Measurements from ENCODE around the gene SLC22A3.

DNA sequence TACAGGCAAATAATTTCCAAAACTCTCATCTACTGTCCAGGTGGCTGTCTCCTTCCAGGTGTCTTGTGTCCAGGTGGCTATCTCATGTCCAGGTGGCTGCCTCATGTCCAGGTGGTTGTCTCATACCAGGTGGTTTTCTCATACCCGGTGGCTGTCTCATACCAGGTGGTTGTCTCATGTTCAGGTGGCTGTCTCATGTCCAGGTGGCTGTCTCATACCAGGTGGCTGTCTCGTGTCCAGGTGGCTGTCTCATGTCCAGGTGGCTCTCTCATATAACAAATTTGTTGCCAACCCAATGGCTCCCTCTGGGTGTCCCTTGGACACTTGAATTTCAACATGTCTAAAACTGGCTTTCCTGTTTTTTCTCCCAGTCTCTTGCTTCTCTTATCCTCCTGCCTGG, 14.3 kb upstream of the SLC22A3 start:
- TF ChIP-seq HDGF (IDR thresholded peaks at IDR 0.05; ENCODE audit: borderline replicate concordance) (no peak), L3MBTL2 (conservative IDR thresholded peaks at IDR 0.05) (no peak), BHLHE40 (IDR thresholded peaks at IDR 0.05; ENCODE audit: borderline replicate concordance) (no peak), TARDBP (IDR thresholded peaks at IDR 0.05) (no peak), SP1 (IDR thresholded peaks at IDR 0.05) (no peak), FOXM1 (IDR thresholded peaks at IDR 0.05; ENCODE audit: borderline replicate concordance) (no peak), CTBP1 (IDR thresholded peaks at IDR 0.05; ENCODE audit: borderline replicate concordance) (no peak)
- TF ChIP-seq, protein P1, sequence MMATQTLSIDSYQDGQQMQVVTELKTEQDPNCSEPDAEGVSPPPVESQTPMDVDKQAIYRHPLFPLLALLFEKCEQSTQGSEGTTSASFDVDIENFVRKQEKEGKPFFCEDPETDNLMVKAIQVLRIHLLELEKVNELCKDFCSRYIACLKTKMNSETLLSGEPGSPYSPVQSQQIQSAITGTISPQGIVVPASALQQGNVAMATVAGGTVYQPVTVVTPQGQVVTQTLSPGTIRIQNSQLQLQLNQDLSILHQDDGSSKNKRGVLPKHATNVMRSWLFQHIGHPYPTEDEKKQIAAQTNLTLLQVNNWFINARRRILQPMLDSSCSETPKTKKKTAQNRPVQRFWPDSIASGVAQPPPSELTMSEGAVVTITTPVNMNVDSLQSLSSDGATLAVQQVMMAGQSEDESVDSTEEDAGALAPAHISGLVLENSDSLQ (IDR thresholded peaks at IDR 0.05): no peak
